ENCODE results near the gene GPR39. TPM values are rescaled to one million over a fixed set of nuclear protein-coding genes. Genes with fewer than 3 reads are reported as not detected.

Gene GPR39
- total RNA-seq, 2 experiments from 2014 or later, result 0.13 TPM; not detected in 1

DNA sequence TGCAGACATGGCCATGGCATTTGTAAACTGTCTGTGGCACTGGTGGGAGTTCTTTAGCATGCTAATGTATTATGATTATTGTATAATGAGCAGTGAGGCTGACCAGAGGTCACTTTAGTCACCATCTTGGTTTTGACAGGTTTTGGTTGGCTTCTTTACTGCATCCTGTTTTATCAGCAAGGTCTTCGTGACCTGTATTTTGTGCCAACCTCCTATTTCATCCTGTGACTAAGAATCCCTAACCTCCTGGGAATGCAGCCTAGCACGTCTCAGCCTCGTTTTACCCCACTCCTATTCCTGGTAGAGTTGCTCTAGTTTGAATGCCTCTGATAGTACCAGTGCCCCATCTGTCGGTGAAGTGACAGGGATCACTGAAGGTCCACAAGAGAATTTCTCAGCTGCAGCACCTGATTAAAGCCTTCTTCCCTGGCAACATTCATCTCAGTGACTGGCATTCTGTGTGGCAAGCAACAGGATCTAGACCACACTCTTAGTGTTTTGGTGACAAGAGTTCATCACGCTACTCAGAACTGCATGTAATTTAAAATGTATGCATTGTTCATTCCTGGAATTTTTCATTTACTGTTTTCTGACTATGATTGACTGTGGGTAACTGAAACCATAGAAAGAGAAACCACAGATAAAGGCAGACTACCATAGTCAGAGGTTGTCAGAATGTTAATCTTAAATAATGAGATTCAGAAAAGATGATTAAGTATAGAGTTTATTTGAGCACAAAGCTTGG is 43.0 kb upstream of the GPR39 start:
- BruUV-seq (replicated peaks), result no TSS peak
- Histone ChIP-seq H4K20me1 (ENCODE audit: insufficient read depth, low read length) (no peaks in the 10 kb centered on the region), H3K36me3 (ENCODE audit: insufficient read depth, low read length) (no peaks in the 10 kb centered on the region), H3K9me2 (ENCODE audit: insufficient read depth, low read length) (no peaks in the 10 kb centered on the region), H3K4me2 (ENCODE audit: low read length) (no peak overlapping the region), H3K79me2 (ENCODE audit: insufficient read depth, low read depth, low read length) (no peaks in the 10 kb centered on the region), H3K4me1 (ENCODE audit: insufficient read depth, low read length, poor library complexity, severe bottlenecking) (no peaks in the 10 kb centered on the region), H2AFZ (ENCODE audit: low read length) (no peak overlapping the region), H3K27ac (ENCODE audit: low read depth, low read length, poor library complexity, severe bottlenecking) (no peak overlapping the region), H3K9me3 (ENCODE audit: low read length) (no peaks in the 10 kb centered on the region), H3K4me3 (ENCODE audit: low read depth, low read length, poor library complexity, severe bottlenecking) (no peak overlapping the region)
- TF ChIP-seq, protein P1, sequence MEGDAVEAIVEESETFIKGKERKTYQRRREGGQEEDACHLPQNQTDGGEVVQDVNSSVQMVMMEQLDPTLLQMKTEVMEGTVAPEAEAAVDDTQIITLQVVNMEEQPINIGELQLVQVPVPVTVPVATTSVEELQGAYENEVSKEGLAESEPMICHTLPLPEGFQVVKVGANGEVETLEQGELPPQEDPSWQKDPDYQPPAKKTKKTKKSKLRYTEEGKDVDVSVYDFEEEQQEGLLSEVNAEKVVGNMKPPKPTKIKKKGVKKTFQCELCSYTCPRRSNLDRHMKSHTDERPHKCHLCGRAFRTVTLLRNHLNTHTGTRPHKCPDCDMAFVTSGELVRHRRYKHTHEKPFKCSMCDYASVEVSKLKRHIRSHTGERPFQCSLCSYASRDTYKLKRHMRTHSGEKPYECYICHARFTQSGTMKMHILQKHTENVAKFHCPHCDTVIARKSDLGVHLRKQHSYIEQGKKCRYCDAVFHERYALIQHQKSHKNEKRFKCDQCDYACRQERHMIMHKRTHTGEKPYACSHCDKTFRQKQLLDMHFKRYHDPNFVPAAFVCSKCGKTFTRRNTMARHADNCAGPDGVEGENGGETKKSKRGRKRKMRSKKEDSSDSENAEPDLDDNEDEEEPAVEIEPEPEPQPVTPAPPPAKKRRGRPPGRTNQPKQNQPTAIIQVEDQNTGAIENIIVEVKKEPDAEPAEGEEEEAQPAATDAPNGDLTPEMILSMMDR (conservative IDR thresholded peaks at IDR 0.05; ENCODE audit: low read length), result no peak
- TF ChIP-seq EZH2phosphoT487 (IDR thresholded peaks at IDR 0.05; ENCODE audit: borderline replicate concordance, low read depth, low read length), result no peak
- ChIA-PET POLR2A (interaction anchor here (1.4 kb wide), 1 partner anchor 11 kb away, joined by 4 read pairs; no protein-coding TSS in a partner anchor), CTCF (ENCODE audit: unreplicated experiment) (no interaction called here)
- intact Hi-C loops (cut with micrococcal nuclease; ENCODE audit: unreplicated experiment), result no loop called here
- no peak for DNase-seq (ENCODE audit: low spot score)

DNA sequence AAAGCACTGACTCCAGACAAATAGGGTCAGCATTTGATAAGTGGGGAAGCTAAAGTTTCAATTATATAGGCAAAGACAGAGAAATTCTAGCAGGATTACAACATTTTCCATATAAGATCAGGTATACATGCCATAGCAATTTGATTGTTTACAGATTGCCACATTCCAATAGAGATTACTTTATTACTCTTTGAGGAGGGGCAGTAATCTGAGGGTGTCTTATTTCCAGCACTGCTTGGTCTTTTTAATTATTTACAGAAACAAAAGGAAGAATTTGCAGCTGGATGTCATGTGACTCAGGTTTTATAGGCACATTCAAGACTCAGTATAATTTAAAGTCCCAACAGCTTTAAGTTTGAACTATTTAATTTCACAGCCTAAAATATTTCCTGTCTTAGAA is 42.5 kb upstream of the GPR39 start:
- intact Hi-C loops (cut with micrococcal nuclease; ENCODE audit: unreplicated experiment), result no loop called here
- no TSS peak for BruUV-seq (replicated peaks)
- Histone ChIP-seq H3K27ac (ENCODE audit: low read depth, low read length, poor library complexity, severe bottlenecking) (no peak overlapping the region), H4K20me1 (ENCODE audit: insufficient read depth, low read length) (no peaks in the 10 kb centered on the region), H3K4me1 (ENCODE audit: insufficient read depth, low read length, poor library complexity, severe bottlenecking) (no peaks in the 10 kb centered on the region), H3K9me2 (ENCODE audit: insufficient read depth, low read length) (no peaks in the 10 kb centered on the region), H3K4me2 (ENCODE audit: low read length) (no peak overlapping the region), H3K36me3 (ENCODE audit: insufficient read depth, low read length) (no peaks in the 10 kb centered on the region), H2AFZ (ENCODE audit: low read length) (no peak overlapping the region), H3K79me2 (ENCODE audit: insufficient read depth, low read depth, low read length) (no peaks in the 10 kb centered on the region), H3K9me3 (ENCODE audit: low read length) (no peaks in the 10 kb centered on the region), H3K4me3 (ENCODE audit: low read depth, low read length, poor library complexity, severe bottlenecking) (no peak overlapping the region)
- no peak for TF ChIP-seq EZH2phosphoT487 (IDR thresholded peaks at IDR 0.05; ENCODE audit: borderline replicate concordance, low read depth, low read length)
- TF ChIP-seq, protein P1 (conservative IDR thresholded peaks at IDR 0.05; ENCODE audit: low read length), result no peak
- ChIA-PET CTCF (ENCODE audit: unreplicated experiment) (no interaction called here), POLR2A (interaction anchor here (1.4 kb wide), 1 partner anchor 10 kb away, joined by 4 read pairs; no protein-coding TSS in a partner anchor)
- no peak for DNase-seq (ENCODE audit: low spot score)

DNA sequence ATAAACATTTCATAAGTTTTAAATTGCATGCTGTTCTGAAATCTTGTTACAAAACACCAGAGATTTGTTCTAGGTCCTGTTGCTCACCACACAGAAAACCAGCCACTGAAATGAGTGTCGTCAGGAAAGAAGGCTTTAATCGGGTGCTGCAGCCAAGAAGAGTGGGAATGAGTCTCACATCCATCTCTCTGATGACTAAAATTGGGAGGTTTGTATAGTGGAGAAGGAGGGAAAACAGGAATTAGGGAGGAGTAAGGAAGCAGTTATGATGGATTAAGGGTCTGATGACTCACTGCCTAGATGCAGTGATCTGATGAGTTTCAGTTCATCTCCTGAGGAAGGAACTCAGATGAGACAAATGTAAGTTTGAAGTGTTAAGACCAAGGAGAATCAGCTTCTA is 42.1 kb upstream of the GPR39 start:
- Histone ChIP-seq H3K9me2 (ENCODE audit: insufficient read depth, low read length) (no peaks in the 10 kb centered on the region), H3K9me3 (ENCODE audit: low read length) (no peaks in the 10 kb centered on the region), H3K4me2 (ENCODE audit: low read length) (no peak overlapping the region), H3K79me2 (ENCODE audit: insufficient read depth, low read depth, low read length) (no peaks in the 10 kb centered on the region), H3K4me3 (ENCODE audit: low read depth, low read length, poor library complexity, severe bottlenecking) (no peak overlapping the region), H3K36me3 (ENCODE audit: insufficient read depth, low read length) (no peaks in the 10 kb centered on the region), H3K4me1 (ENCODE audit: insufficient read depth, low read length, poor library complexity, severe bottlenecking) (no peaks in the 10 kb centered on the region), H4K20me1 (ENCODE audit: insufficient read depth, low read length) (no peaks in the 10 kb centered on the region), H2AFZ (ENCODE audit: low read length) (no peak overlapping the region), H3K27ac (ENCODE audit: low read depth, low read length, poor library complexity, severe bottlenecking) (no peak overlapping the region)
- no peak for DNase-seq (ENCODE audit: low spot score)
- intact Hi-C loops (cut with micrococcal nuclease; ENCODE audit: unreplicated experiment), result no loop called here
- no peak for TF ChIP-seq EZH2phosphoT487 (IDR thresholded peaks at IDR 0.05; ENCODE audit: borderline replicate concordance, low read depth, low read length)
- TF ChIP-seq, protein P1 (conservative IDR thresholded peaks at IDR 0.05; ENCODE audit: low read length), result no peak
- BruUV-seq (replicated peaks), result no TSS peak
- CTCF ChIA-PET (ENCODE audit: unreplicated experiment), result no interaction called here
- POLR2A ChIA-PET, result interaction anchor here (0.7 to 1.4 kb wide), 2 partner anchors 10 to 1874 kb away, joined by 3 to 4 read pairs; no protein-coding TSS in a partner anchor
